ENCODE measurements around the gene PSMA6. TPM values are rescaled to one million over a fixed set of nuclear protein-coding genes. Genes with fewer than 3 reads are reported as not detected.

PSMA6 gene
- total RNA-seq (100 to 1,000 TPM; 399 to 400 TPM), polyA plus RNA-seq (305 TPM)

DNA sequence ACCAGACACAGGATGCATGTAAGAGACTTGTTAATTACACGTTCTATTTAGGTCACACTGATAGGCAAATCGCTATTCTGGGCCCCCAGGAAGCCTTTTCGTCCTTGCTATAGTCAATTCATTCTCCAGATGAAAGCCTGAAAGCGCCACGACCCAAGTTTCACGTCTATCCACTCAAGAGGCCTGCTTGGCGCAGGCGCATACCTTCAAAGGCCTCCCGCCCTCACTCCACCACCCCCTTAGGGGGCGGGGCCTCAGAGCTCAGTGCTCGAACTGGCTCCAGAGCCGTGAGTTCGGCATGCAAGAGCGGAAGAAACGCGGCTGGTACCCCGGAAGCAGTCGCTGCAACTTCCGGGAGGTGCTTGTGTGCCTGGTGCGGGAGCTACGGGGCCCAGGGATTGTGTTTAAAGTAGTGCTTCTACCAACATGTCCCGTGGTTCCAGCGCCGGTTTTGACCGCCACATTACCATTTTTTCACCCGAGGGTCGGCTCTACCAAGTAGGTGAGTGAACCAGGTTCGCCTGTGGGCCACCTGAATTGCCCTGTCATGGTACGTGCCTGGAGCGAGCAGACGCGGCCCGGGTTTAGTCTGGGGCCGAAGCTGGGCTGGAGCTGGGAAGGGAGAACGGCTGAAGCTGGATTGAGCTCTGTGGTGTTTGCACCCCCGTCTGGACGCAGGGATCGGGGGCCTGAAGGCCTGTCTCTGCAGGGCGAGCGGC is at the start of gene PSMA6:
TSS of gene PSMA6 (plus strand) at position 332 of the 719 bp plus-strand sequence. CDS start at position 427, 95 bp downstream.
- H3K4me3 ChIP-seq (ENCODE audit: low read length) = peak within 1 kb of the TSS; percentile 96
- POLR2A ChIA-PET = interaction anchor here (0.8 to 3.1 kb wide), 9 partner anchors 41 to 310 kb away, joined by 3 to 71 read pairs (median 6); partner anchors contain the start of genes FAM177A1, NFKBIA, PPP2R3C and SRP54
- peaks cover 51 to 59% (median 57%) of the 10 kb centered on the region in 3 donors for H3K4me1 Mint-ChIP-seq

DNA sequence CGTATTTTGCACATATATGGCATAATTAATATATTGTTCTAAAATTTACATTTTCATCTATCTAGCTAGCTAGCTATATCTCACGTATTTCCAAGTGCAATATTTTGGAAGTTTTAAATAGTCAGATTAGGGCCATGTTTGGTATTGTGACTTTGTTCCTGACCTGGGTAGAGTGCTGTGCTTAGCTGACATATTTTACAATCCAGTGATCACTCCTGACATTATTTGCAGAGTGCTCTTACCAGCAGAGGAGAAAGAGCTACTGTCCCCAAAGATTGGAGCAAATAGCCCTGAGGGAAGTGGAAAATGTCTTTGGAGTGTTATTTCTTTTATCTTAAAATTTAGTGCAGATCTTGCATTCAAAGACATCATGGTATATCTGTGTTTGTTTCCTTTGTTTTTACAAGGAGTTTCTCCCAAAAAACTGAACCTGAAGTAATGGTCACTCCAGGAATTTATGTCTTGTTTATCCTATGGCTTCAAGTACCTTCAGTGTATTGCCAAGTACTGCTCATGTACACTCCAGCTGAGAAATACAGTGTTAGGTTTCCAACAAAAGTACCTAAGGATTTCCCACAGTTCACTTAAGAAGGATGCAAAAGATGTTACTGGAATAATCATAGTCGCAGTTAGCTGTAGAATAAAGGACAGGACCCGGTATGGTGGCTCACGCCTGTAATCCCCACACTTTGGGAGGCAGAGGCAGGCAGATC is 49.4 kb upstream of the PSMA6 start:
- H3K36me3 ChIP-seq (ENCODE audit: insufficient read depth, low read length) = no peaks in the 10 kb centered on the region
- H3K27me3 ChIP-seq (ENCODE audit: insufficient read depth, low read length, poor library complexity, severe bottlenecking) = no peaks in the 10 kb centered on the region
- ChIA-PET CTCF (no interaction called here), POLR2A (no interaction called here)
- no peak for DNase-seq
- no peak overlapping the region for H3K27ac ChIP-seq (ENCODE audit: low read depth, low read length)
- Mint-ChIP-seq H3K4me3 (no peak overlapping the region), H3K4me1 (peaks cover 13 to 33% (median 16%) of the 10 kb centered on the region in 3 donors), H3K36me3 (peaks cover 5 to 14% (median 8%) of the 10 kb centered on the region in 3 donors), H3K27me3 (no peaks in the 10 kb centered on the region), H3K27ac (peak overlapping the region in 3 of 8 donors; percentile 18 to 40 (median 29)), H3K9me3 (no peaks in the 10 kb centered on the region)
- no peaks in the 10 kb centered on the region for H3K9me3 ChIP-seq (ENCODE audit: low read length)
- no peak overlapping the region for H3K4me3 ChIP-seq (ENCODE audit: low read length)
- no peaks in the 10 kb centered on the region for H3K4me1 ChIP-seq (ENCODE audit: insufficient read depth, low read length)

More for the DNA sequence above, at the start of gene PSMA6:
- Mint-ChIP-seq H3K4me3 (peak within 1 kb of the TSS; percentile 90 to 99 (median 97)), H3K9me3 (no peaks in the 10 kb centered on the region), H3K27me3 (no peaks in the 10 kb centered on the region), H3K36me3 (peaks cover 0 to 27% (median 0%) of the 10 kb centered on the region in 3 donors), H3K27ac (peak within 1 kb of the TSS; percentile 94 to 99 (median 98))
- Histone ChIP-seq H3K27me3 (ENCODE audit: insufficient read depth, low read length, poor library complexity, severe bottlenecking) (no peaks in the 10 kb centered on the region), H3K27ac (ENCODE audit: low read depth, low read length) (peak within 1 kb of the TSS; percentile 92), H3K4me1 (ENCODE audit: insufficient read depth, low read length) (peaks cover 40% of the 10 kb centered on the region), H3K36me3 (ENCODE audit: insufficient read depth, low read length) (no peaks in the 10 kb centered on the region), H3K9me3 (ENCODE audit: low read length) (no peaks in the 10 kb centered on the region)
- peak; percentile 98 to 99 (median 99) for DNase-seq
- CTCF ChIA-PET = interaction anchor here (0.9 to 3.1 kb wide), 11 partner anchors 9 to 129 kb away, joined by 3 to 16 read pairs (median 3); partner anchors contain the start of gene NFKBIA

DNA sequence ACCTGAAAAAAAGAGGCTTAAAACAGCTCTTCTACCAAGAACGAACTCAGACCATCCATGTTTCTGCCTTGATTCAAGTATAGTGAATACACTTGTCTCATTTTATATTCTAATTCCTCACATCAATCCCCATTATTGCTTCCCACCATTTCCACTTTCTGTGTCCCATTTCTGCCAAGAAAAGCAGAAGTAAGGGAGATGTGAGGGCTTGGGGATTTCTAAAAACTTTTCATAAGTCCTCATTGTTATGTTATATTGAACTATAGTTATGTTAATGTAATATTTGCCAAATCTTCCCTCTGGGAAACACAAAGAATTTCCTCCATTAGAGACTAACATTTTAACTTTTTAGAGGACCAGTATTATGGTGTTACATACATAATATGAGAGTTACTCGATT is 48.2 kb upstream of the PSMA6 start:
- Mint-ChIP-seq H3K4me1 (peaks cover 14 to 31% (median 19%) of the 10 kb centered on the region in 3 donors), H3K4me3 (no peak overlapping the region), H3K9me3 (no peaks in the 10 kb centered on the region), H3K27me3 (no peaks in the 10 kb centered on the region), H3K27ac (peak overlapping the region in 1 of 8 donors; percentile 52), H3K36me3 (peaks cover 5 to 17% (median 9%) of the 10 kb centered on the region in 3 donors)
- H3K9me3 ChIP-seq (ENCODE audit: low read length) = no peaks in the 10 kb centered on the region
- no peak overlapping the region for H3K27ac ChIP-seq (ENCODE audit: low read depth, low read length)
- no peak for DNase-seq
- no peaks in the 10 kb centered on the region for H3K27me3 ChIP-seq (ENCODE audit: insufficient read depth, low read length, poor library complexity, severe bottlenecking)
- no peaks in the 10 kb centered on the region for H3K36me3 ChIP-seq (ENCODE audit: insufficient read depth, low read length)
- ChIA-PET POLR2A (no interaction called here), CTCF (no interaction called here)
- H3K4me3 ChIP-seq (ENCODE audit: low read length) = no peak overlapping the region
- H3K4me1 ChIP-seq (ENCODE audit: insufficient read depth, low read length) = no peaks in the 10 kb centered on the region

DNA sequence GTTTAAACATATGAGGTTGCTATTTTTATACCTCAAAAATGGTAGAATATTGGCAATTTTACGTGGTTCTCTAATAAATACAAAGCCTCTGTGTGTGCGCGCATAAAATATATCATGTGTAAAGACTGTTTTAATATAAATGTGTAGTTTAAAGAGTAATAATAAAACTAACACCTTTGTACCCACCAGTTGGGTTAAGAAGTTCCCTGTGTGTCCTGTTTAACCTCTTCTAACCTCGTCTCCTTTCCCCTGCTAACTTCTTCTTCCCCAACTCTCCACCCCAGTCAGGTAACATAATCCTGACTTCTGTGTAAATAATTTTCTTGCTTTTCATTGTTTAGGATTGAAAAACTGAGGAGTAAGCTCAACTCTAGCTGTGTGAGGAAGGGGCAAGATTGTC is 47.6 kb upstream of the PSMA6 start:
- H3K9me3 Mint-ChIP-seq = no peaks in the 10 kb centered on the region
- no peaks in the 10 kb centered on the region for H3K27me3 Mint-ChIP-seq
- CTCF ChIA-PET = interaction anchor here (1.5 kb wide), 1 partner anchor 9 kb away, joined by 3 read pairs; no protein-coding TSS in a partner anchor

DNA sequence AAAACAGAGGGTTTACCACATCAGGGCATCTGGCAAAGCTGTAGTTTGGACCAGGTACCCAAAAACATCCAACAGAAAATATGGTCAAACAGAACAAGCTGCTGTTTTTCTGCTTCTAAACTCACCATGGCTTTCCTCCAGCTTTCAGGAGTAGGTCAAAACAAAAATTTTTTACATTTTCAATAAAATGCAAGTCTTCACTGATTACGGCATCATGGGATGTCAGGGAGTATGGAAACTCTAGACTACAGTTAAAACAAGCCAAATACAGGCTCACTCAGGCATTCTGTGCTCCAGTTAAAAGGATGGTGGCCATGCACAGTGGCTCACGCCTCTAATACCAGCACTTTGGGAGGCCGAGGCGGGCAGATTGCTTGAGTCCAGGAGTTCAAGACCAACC is 47.1 kb upstream of the PSMA6 start:
- H3K4me3 ChIP-seq (ENCODE audit: low read length) = no peak overlapping the region
- H3K9me3 ChIP-seq (ENCODE audit: low read length) = no peaks in the 10 kb centered on the region
- H3K36me3 ChIP-seq (ENCODE audit: insufficient read depth, low read length) = no peaks in the 10 kb centered on the region
- POLR2A ChIA-PET = no interaction called here
- Mint-ChIP-seq H3K4me3 (no peak overlapping the region), H3K9me3 (no peaks in the 10 kb centered on the region), H3K27ac (no peak overlapping the region), H3K4me1 (peaks cover 14 to 21% (median 19%) of the 10 kb centered on the region in 3 donors), H3K36me3 (peaks cover 5 to 16% (median 9%) of the 10 kb centered on the region in 3 donors), H3K27me3 (no peaks in the 10 kb centered on the region)
- H3K4me1 ChIP-seq (ENCODE audit: insufficient read depth, low read length) = no peaks in the 10 kb centered on the region
- no peak overlapping the region for H3K27ac ChIP-seq (ENCODE audit: low read depth, low read length)
- H3K27me3 ChIP-seq (ENCODE audit: insufficient read depth, low read length, poor library complexity, severe bottlenecking) = no peaks in the 10 kb centered on the region
- CTCF ChIA-PET = interaction anchor here (1.5 kb wide), 1 partner anchor 9 kb away, joined by 3 read pairs; no protein-coding TSS in a partner anchor
- DNase-seq = no peak

More for the DNA sequence above, 47.6 kb upstream of the PSMA6 start:
- peak overlapping the region in 2 of 8 donors; percentile 17 to 38 for H3K27ac Mint-ChIP-seq
- H3K4me1 ChIP-seq (ENCODE audit: insufficient read depth, low read length) = no peaks in the 10 kb centered on the region
- H3K27me3 ChIP-seq (ENCODE audit: insufficient read depth, low read length, poor library complexity, severe bottlenecking) = no peaks in the 10 kb centered on the region
- POLR2A ChIA-PET = no interaction called here
- H3K4me1 Mint-ChIP-seq = peaks cover 14 to 26% (median 19%) of the 10 kb centered on the region in 3 donors
- no peak overlapping the region for H3K4me3 Mint-ChIP-seq
- peaks cover 5 to 16% (median 9%) of the 10 kb centered on the region in 3 donors for H3K36me3 Mint-ChIP-seq
- no peaks in the 10 kb centered on the region for H3K9me3 ChIP-seq (ENCODE audit: low read length)
- H3K36me3 ChIP-seq (ENCODE audit: insufficient read depth, low read length) = no peaks in the 10 kb centered on the region
- H3K27ac ChIP-seq (ENCODE audit: low read depth, low read length) = no peak overlapping the region
- DNase-seq = no peak
- no peak overlapping the region for H3K4me3 ChIP-seq (ENCODE audit: low read length)

DNA sequence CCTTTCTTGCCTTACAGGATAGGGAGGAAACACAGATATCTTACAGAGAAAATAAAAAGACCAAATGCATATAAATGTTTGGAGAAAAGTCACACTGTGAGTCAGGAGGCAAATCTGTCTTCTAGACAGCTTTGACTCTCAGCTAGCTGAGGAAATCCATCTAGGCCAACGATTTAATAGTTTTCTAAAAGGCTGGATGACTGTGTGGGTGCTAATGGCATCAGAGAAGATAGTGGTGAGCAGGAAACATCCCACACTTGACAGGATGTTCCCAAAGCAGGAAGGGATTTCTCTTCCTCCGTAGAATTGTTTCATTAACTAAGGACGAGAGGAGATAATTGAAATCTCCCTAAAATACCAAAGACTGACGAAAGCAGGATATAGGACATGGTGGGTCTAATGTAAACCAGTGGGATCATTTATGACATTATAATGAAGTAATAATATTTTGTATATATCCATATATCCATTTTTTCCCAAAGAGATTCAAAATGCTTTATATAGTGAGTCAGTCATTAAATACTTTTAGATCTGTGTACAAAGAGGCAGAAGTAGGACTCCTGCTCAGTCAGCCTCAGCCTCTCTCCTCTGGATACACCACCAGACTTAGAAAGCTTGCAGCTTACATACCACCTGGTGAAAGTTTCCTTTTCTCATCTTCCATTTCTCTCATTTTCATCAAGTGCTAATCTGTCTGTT is 44.3 kb upstream of the PSMA6 start:
- Histone ChIP-seq H3K9me3 (ENCODE audit: low read length) (no peaks in the 10 kb centered on the region), H3K27ac (ENCODE audit: low read depth, low read length) (no peak overlapping the region), H3K4me1 (ENCODE audit: insufficient read depth, low read length) (no peaks in the 10 kb centered on the region), H3K27me3 (ENCODE audit: insufficient read depth, low read length, poor library complexity, severe bottlenecking) (no peaks in the 10 kb centered on the region), H3K4me3 (ENCODE audit: low read length) (no peak overlapping the region), H3K36me3 (ENCODE audit: insufficient read depth, low read length) (no peaks in the 10 kb centered on the region)
- POLR2A ChIA-PET = no interaction called here
- H3K9me3 Mint-ChIP-seq = no peaks in the 10 kb centered on the region
- H3K4me1 Mint-ChIP-seq = peaks cover 7 to 13% (median 12%) of the 10 kb centered on the region in 3 donors
- no peaks in the 10 kb centered on the region for H3K27me3 Mint-ChIP-seq
- peaks cover 4 to 20% (median 14%) of the 10 kb centered on the region in 3 donors for H3K36me3 Mint-ChIP-seq
- CTCF ChIA-PET = no interaction called here
- no peak for DNase-seq
- no peak overlapping the region for H3K4me3 Mint-ChIP-seq
- H3K27ac Mint-ChIP-seq = peak overlapping the region in 4 of 8 donors; percentile 4 to 54 (median 30)

DNA sequence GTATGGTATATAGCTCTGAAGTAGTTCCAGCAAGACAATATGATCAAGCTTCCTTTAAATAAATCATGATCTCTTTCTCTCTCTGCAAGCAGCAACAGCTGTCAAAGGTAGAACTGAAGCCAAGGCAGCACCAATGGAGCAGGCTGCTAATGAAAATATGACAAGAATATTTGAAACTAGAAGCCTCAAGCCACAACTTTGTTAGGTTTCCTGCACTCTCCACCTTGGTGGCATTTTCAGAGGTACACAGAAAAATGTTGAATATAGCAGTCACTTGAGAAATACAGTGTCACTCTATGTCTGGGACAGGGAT is 43.8 kb upstream of the PSMA6 start:
- Histone ChIP-seq H3K4me1 (ENCODE audit: insufficient read depth, low read length) (no peaks in the 10 kb centered on the region), H3K36me3 (ENCODE audit: insufficient read depth, low read length) (no peaks in the 10 kb centered on the region), H3K4me3 (ENCODE audit: low read length) (no peak overlapping the region), H3K9me3 (ENCODE audit: low read length) (no peaks in the 10 kb centered on the region), H3K27ac (ENCODE audit: low read depth, low read length) (no peak overlapping the region), H3K27me3 (ENCODE audit: insufficient read depth, low read length, poor library complexity, severe bottlenecking) (no peaks in the 10 kb centered on the region)
- Mint-ChIP-seq H3K9me3 (no peaks in the 10 kb centered on the region), H3K36me3 (peaks cover 4 to 20% (median 14%) of the 10 kb centered on the region in 3 donors), H3K27ac (peak overlapping the region in 1 of 8 donors; percentile 22), H3K4me1 (peaks cover 7 to 14% (median 12%) of the 10 kb centered on the region in 3 donors), H3K27me3 (no peaks in the 10 kb centered on the region), H3K4me3 (no peak overlapping the region)
- no peak for DNase-seq
- ChIA-PET CTCF (no interaction called here), POLR2A (no interaction called here)

Measured in CD8-positive, alpha-beta memory T cell (primary cell).